ENCODE results near the gene SLC16A6.
A peak's percentile ranks its signal among the peaks of the same experiment; 100 is the strongest.

- TF ChIP-seq POLR2A (IDR thresholded peaks at IDR 0.05; ENCODE audit: low read depth, low read length) (0 out of 2 replicates have a peak, but pooled peaks have one; percentile 27), POLR2AphosphoS5 (IDR thresholded peaks at IDR 0.05; ENCODE audit: low read depth, low read length) (peak; percentile 43; the same call in 1 of the 2 replicates)
Measured at GRCh38 chr17:68258890-68259647, 31.9 kb downstream of the SLC16A6 start.

Measured in GM12892 (cell line).